ENCODE results near the gene BCAP31. TPM values are rescaled to one million over a fixed set of nuclear protein-coding genes. Genes with fewer than 3 reads are reported as not detected.

BCAP31 gene
- total RNA-seq, 1 experiment from 2014 or later, result 289 TPM

- Histone ChIP-seq H3K9me3 (ENCODE audit: low read length) (no peaks in the 10 kb centered on the region), H3K27ac (ENCODE audit: low read length) (no peak overlapping the region), H3K9ac (ENCODE audit: low read length) (no peak overlapping the region), H3K79me2 (ENCODE audit: low read length) (peaks cover 23% of the 10 kb centered on the region), H3K36me3 (ENCODE audit: low read depth, low read length) (peaks cover 2% of the 10 kb centered on the region; the same call in 1 of the 2 replicates), H3K4me3 (ENCODE audit: low read length) (no peak overlapping the region), H4K20me1 (ENCODE audit: low read length) (no peaks in the 10 kb centered on the region), H3K27me3 (ENCODE audit: low read length) (no peaks in the 10 kb centered on the region), H3K9me2 (replicated peaks; ENCODE audit: low read length) (no peaks in the 10 kb centered on the region), H3F3A (ENCODE audit: low read length, unreplicated experiment) (no peaks in the 10 kb centered on the region), H3K4me2 (ENCODE audit: low read length) (no peak overlapping the region), H2AFZ (ENCODE audit: low read length) (no peak overlapping the region), H3K4me1 (ENCODE audit: insufficient read depth, low read length) (peaks cover 26% of the 10 kb centered on the region)
- BruUV-seq (replicated peaks), result no TSS peak
- intact Hi-C loops (cut with micrococcal nuclease), result no loop called here
- no peak for ATAC-seq
- ChIA-PET POLR2A (ENCODE audit: unreplicated experiment) (no interaction called here), CTCF (no interaction called here)
- TF ChIP-seq CTCF (conservative IDR thresholded peaks at IDR 0.05; ENCODE audit: low read depth, low read length) (no peak), EZH2phosphoT487 (IDR thresholded peaks at IDR 0.05; ENCODE audit: borderline replicate concordance, low read length) (no peak), EZH2 (IDR thresholded peaks at IDR 0.05; ENCODE audit: low read length, unreplicated experiment) (no peak)
- DNase-seq, result no peak
These were observed 45.1 kb upstream of the BCAP31 start for GRCh38 chrX:153769158-153769864.

- ChIA-PET POLR2A (ENCODE audit: unreplicated experiment) (no interaction called here), CTCF (no interaction called here)
- Histone ChIP-seq H2AFZ (ENCODE audit: low read length) (no peak overlapping the region), H3K27me3 (ENCODE audit: low read length) (no peaks in the 10 kb centered on the region), H3K36me3 (ENCODE audit: low read depth, low read length) (no peaks in the 10 kb centered on the region), H3F3A (ENCODE audit: low read length, unreplicated experiment) (no peaks in the 10 kb centered on the region), H3K27ac (ENCODE audit: low read length) (no peak overlapping the region), H3K9ac (ENCODE audit: low read length) (no peak overlapping the region), H3K4me3 (ENCODE audit: low read length) (no peak overlapping the region), H4K20me1 (ENCODE audit: low read length) (no peaks in the 10 kb centered on the region), H3K4me2 (ENCODE audit: low read length) (no peak overlapping the region), H3K4me1 (ENCODE audit: insufficient read depth, low read length) (peaks cover 28% of the 10 kb centered on the region), H3K9me2 (replicated peaks; ENCODE audit: low read length) (no peaks in the 10 kb centered on the region), H3K9me3 (ENCODE audit: low read length) (no peaks in the 10 kb centered on the region), H3K79me2 (ENCODE audit: low read length) (peaks cover 25% of the 10 kb centered on the region)
- no TSS peak for BruUV-seq (replicated peaks)
- intact Hi-C loops (cut with micrococcal nuclease), result no loop called here
- no peak for ATAC-seq
- TF ChIP-seq CTCF (conservative IDR thresholded peaks at IDR 0.05; ENCODE audit: low read depth, low read length), result 0 out of 2 replicates have a peak, but pooled peaks have one; percentile 15
- TF ChIP-seq EZH2phosphoT487 (IDR thresholded peaks at IDR 0.05; ENCODE audit: borderline replicate concordance, low read length), result no peak
- no peak for DNase-seq
These were observed 44.3 kb upstream of the BCAP31 start for GRCh38 chrX:153768311-153769157.

GRCh38 chrX:153767674-153768055 lies 43.5 kb upstream of the BCAP31 start:
- Histone ChIP-seq H3K79me2 (ENCODE audit: low read length) (peaks cover 25% of the 10 kb centered on the region), H3F3A (ENCODE audit: low read length, unreplicated experiment) (no peaks in the 10 kb centered on the region), H3K4me3 (ENCODE audit: low read length) (no peak overlapping the region), H3K9ac (ENCODE audit: low read length) (no peak overlapping the region), H2AFZ (ENCODE audit: low read length) (no peak overlapping the region), H3K9me3 (ENCODE audit: low read length) (no peaks in the 10 kb centered on the region), H3K27ac (ENCODE audit: low read length) (no peak overlapping the region), H3K27me3 (ENCODE audit: low read length) (no peaks in the 10 kb centered on the region), H3K9me2 (replicated peaks; ENCODE audit: low read length) (no peaks in the 10 kb centered on the region), H3K4me2 (ENCODE audit: low read length) (no peak overlapping the region), H3K4me1 (ENCODE audit: insufficient read depth, low read length) (peaks cover 28% of the 10 kb centered on the region), H4K20me1 (ENCODE audit: low read length) (no peaks in the 10 kb centered on the region), H3K36me3 (ENCODE audit: low read depth, low read length) (no peaks in the 10 kb centered on the region)
- CTCF ChIA-PET, result no interaction called here
- DNase-seq (no peak), ATAC-seq (no peak)
- POLR2A ChIA-PET (ENCODE audit: unreplicated experiment), result no interaction called here
- BruUV-seq (replicated peaks), result no TSS peak
- intact Hi-C loops (cut with micrococcal nuclease), result no loop called here
- TF ChIP-seq CTCF (conservative IDR thresholded peaks at IDR 0.05; ENCODE audit: low read depth, low read length) (no peak), EZH2phosphoT487 (IDR thresholded peaks at IDR 0.05; ENCODE audit: borderline replicate concordance, low read length) (no peak), EZH2 (IDR thresholded peaks at IDR 0.05; ENCODE audit: low read length, unreplicated experiment) (no peak)

All from PC-3 (cell line).